Stimulated activated CD8-positive, alpha-beta memory T cell treated with anti-CD3 and anti-CD28 coated beads, Interleukin-7, amount 100 ng/mL, for 24 hours (primary cell): ENCODE data around the gene PLEKHH3.
"Not testable (repeated sequence)": the region's sequence is repeated elsewhere in the genome, so short reads cannot be mapped to it uniquely, and the experiment has no call there.

Experiments
- DNase-seq: peaks from one replicate; pipeline ENCODE4 v3.0.0-alpha.2; 2020; ENCODE audit warnings: low read depth

PLEKHH3 gene

GRCh38 chr17:42629411-42630009, 47.3 kb downstream of the PLEKHH3 start:
- DNase-seq, result no peak

DNA sequence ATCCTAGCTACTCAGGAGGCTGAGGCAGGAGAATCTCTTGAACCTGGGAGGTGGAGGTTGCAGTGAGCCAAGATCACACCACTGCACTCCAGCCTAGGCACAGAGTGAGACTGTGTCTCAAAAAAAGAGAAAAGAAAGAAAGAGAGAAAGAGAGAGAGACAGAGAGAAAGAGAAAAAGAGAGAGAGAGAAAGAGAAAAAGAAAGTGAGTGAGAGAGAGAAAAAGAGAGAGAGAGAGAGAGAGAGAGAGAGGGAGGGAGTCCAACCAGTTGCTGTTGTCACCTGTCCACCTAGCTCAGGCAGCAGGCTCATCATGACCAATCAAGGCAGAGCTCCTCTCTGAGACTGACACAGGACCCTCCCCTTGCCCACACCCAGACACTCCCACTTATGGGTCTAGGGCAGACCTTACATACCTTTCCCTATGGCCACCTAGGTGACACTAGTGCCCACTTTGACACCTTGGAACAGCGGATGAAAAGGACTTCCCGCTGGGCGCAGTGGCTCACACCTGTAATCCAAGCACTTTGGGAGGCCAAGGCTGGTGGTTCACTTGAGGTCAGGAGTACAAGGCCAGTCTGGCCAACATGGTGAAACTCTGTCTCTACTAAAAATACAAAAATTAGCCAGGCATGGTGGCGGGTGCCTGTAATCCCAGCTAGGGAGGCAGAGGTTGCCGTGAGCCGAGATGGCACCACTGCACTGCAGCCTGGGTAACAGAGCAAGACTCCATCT, 49.6 kb downstream of the PLEKHH3 start:
- DNase-seq, result not testable (repeated sequence)

DNA sequence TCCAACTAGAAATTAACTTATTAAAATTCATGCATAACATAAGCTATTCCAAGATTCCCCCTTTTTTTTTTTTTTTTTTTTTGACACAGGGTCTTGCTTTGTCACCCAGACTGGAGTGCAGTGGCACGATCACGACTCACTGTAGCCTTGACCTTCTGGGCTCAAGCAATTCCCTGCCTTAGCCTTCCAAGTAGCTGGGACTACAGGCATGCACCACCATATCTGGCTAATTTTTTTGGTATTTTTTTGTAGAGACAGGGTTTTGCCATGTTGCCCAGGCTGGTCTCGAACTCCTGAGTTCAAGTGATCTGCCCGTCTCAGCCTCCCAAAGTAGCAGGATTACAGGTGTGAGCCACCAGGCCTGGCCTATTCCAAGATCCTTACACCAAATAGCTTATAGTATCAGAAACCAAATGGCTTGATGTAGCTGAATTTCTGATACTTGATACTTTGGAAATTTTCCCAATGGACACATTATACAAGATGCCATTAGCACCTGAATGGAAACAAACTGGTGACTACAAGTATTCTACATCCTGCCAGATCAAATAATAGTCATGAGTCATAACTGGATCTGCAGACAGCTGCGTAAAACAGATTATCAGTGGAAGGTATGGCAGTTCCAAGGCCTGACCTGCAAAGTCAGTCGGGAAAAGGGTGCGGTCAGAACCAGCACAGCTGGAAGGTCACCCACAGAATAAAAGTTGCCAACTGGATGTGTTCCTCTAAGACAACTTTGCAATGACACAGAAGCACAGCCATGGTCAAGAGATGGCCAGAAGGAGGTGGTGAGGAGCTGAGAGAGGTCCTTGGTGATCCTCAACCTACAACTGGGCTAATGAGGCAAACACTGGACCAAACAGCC, 52.8 kb downstream of the PLEKHH3 start:
- DNase-seq, result no peak

DNA sequence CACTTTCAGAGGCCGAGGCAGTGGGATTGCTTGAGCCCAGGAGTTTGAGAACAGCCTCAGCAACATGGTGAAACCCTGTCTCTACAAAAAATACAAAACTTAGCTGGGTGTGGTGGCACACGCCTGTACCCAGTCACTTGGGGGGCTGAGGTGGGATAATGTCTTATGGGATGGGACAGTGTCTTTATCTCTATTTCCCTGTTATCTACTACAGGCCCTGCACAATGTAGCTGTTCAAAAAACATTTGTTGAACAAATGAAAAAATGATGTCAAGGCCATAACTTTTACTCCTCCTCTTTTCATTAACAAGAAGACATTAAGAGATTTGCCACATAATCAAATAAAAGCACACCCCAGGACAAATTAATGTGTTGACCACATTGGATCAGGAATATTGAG, 53.5 kb downstream of the PLEKHH3 start:
- no peak for DNase-seq

- DNase-seq, result not testable (repeated sequence)
These were observed 54.8 kb downstream of the PLEKHH3 start for GRCh38 chr17:42621987-42622386.

DNA sequence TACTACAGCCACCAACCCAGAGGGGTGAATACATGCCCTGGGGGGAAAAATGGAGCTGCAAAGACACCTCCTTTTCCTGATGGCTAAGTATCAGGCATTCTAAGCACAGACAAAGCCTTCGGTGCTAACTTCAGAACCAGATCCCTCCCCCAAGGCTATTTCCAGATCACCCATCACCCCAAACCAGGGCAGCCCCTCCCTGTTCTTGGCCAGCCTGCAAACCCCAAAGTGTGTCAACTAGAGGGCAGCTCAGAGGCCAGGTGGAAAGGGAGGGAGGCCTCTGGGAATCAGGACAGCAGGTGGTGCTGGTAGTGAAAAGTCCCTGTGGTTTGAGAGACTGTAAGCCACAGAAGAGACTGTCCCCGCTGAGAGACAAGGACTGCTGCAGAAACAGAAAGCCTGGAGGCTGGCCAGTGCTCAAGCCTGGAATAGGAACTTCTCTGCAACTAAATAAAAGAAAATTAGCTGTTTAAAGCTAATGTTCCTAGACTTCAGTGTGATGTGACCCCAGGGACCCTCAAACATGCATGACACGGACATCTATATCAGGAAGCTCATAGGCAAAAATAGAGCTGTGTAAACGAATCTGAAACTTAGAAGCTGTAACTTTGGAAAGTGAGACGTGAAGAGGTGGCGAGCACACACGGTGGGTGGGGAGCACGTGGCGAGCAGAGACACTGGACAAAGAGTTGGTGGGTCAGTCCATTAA, 58.2 kb downstream of the PLEKHH3 start:
- DNase-seq, result no peak

- no peak for DNase-seq
These were observed 58.8 kb downstream of the PLEKHH3 start for GRCh38 chr17:42617956-42618431.
